SW480 (cell line): ENCODE data around the gene CREB1.

Experiments
- DNase-seq: peaks from one replicate; pipeline ENCODE4 v3.0.0-alpha.2; 2016; ENCODE audit warnings: low spot score

The CREB1 gene

DNA sequence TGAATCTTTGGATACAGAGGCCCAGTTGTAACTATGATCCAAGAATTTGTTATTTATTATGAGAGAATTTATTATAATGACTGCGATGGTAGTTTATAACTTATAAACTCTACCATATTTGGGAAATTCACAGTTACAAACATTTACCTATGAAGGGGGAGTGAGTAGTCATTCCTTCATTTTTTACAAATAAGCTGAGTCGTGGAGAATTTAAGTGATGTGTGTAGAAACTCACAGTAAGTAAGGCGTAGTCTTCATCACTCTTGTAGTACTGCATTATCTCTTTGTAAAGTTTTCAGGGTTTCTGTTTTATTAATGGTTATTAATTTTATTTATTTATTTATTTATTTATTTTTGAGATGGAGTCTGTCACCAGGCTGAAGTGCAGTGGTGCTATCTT lies 13.5 kb downstream of the CREB1 start:
- no peak for DNase-seq

DNA sequence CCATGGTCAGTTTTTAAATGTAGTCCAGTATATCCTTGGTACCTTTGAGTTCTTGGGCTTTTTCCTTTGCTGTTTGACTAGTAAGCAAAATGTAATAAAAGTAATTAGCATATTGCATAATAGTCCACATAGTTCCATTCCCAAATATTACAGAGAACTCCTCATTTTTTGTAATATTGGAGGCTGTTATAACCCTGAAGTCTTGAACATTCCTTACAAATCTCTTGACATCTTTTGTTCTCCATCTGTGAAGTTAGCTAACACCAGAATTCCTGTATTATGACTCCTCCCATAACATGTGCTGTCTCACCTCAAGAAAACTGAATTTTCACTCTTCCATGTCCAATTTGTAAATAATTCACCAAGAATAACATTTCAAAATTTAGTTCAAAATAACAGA lies 17.1 kb downstream of the CREB1 start:
- DNase-seq: no peak

DNA sequence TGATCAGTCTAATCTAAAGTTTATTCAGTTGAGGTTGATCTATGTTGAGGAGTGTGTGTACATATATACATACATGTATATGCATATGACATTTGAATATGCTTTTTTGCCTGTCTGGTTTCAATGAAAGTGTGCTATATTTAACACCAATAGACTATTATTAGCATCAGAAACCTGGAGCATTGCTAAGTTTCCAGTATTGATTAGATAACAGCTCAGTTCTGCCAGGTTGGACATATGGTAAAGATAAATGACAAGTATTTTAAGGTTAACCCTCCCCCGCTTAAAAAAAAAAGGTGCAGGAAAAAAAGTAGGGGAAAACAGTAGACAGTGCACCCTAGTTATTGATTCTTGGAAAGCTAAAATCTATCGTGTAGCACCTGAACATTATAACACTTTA lies 19.4 kb downstream of the CREB1 start:
- no peak for DNase-seq

DNA sequence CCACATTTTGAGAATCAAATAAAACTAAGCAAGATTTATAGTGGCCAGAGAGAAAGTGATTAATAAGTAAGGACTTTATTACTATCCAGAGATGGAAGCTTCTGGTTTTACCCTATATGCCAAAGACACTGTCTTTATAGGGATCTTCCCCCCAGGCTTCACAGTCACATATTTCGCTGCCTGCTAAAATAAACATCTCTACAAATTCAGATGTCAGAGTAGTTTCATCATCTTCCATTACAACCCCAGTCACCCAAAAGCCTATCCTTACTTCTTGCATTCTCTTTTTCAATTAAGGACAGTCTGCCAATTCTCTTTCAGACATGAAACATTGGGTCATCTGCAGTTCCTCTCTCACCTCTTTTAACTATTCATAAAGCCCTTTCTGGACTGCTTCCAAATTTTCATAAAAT lies 28.3 kb downstream of the CREB1 start:
- no peak for DNase-seq

DNA sequence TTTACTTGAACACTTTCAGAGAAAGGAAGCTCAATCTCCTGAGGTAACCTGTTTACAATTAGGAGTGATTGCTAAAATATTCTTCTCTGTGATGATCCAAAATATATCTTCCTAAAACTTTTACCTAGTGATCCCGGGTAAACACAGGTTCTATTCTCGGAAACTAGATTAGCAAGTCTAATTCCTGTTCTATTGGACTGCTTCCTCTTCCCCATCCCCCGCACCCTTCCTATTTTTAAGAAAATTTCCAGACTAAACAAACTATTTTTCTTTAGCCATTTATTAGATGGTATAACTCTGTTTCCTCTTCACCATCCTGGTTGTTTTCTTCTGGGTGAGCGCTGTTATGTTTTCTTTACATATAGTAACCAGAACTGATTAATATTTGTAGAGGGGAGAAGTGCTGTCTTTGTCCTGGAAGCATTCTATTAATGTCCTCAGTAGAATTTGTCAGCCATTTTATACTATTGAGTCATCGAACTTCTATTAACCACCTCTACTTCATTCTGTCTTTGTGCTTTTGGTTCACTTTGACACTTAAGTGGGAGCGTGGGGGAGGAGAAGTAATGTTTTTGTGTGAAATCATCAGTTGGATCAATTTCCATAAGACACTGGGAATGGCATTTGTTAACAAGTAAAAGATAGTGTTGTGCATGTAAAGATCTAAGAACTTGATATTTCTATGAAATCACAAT lies 31.8 kb downstream of the CREB1 start:
- no peak for DNase-seq

DNA sequence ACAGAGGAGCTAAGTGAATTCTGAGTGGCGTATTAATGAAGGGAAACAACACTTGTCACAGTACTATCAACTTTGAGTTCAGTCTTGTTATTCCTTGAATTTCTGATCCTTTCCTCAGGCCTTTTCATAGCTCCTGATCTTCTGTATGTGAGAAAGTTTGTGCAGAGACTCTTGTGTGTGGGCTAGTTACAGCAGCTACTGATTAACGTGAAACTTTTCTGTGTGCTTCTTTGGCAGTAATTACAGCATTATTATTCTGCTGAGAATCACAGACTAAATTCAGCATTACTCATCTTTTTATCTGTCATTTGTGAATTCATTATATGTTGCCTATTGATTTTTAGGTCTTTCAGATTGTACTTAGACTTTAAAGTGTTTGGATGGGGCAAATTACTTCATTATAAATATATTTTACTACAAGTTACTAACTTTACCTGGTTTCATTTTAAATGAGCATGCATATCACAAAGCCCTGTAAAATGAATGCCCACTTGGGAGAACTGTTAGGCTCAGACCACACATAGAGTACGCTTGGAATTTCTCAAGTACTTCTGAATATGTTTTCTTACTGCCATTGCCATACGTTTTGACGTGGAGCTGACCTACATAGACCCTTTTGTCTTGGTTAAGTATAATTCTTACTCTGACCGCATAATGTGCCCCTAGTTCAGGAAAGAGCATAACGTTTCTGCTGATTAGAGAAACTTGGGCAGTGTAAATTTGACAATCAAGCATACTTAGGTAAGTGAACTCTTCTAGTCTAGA lies 36.2 kb downstream of the CREB1 start:
- DNase-seq: no peak

DNA sequence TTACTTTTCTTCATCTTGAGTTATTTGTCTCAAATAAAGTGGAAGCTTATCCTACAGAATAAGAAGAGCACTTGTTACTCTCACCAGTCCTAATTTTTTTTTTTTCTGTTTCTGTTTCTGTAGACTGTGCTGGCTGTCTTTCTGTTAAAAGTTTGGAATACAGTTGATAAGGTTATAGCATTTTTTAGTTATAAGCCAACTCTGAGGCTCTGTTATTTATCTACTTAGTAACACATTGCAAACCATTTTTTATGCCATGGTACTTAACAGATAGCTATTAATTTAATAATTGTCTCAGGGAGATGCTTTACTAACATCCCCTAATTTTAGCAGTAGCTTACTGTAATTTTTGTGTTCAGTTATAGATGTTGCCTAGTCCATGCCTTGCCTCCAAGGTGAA lies 37.9 kb downstream of the CREB1 start:
- no peak for DNase-seq

DNA sequence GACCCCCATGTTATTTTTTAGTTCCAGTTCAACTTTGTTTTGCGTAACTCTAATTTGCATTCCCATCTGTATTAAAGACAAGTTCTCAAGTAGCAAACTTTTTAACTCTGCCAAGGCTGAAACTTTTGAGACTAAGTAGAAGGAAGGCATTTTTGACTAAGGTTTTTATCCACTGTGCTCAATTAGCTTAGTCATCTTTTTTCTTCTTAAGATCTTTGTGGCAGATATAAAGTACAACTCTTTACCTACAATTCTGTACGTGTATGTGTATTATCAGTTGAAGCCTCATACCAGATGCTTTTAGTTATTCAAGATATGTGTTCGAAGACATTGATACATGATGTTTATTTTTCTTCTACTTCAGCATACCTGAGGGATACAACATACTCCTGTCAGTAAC lies 41.6 kb downstream of the CREB1 start:
- no peak for DNase-seq

DNA sequence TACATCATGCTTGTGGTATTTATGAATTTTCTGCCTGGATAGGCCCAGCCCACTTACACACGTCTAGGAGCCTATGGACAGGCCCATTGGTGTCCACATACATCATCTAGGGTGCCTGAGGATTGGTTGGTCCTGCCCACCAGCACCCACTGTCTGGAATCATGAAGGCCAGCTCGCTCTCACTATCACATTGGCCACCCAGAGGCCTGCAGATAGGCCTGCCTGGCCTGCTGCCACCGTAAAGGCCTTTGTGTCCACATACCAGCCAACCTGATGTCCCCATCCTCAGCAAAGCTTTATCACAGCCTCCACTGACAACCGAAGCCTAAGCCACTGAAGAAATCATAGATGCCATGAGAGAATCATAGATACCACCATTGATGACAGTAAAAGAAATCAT lies 55.2 kb downstream of the CREB1 start:
- no peak for DNase-seq

DNA sequence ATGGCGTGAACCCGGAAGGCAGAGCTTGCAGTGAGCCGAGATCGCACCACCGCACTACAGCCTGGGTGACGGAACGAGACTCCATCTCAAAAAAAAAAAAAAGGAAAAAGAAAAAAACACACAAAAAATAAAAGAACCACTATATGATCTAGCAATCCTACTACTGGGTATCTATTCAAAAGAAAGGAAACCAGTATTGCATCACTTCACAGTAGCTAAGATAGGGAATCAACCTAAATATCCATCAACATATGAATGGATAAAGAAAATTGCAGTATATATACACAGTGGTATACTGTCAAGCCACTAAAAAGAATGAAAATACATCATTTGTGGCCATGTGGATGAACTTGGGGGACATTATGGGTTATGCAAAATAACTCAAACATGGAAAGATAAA lies 57.5 kb downstream of the CREB1 start:
- no peak for DNase-seq

DNA sequence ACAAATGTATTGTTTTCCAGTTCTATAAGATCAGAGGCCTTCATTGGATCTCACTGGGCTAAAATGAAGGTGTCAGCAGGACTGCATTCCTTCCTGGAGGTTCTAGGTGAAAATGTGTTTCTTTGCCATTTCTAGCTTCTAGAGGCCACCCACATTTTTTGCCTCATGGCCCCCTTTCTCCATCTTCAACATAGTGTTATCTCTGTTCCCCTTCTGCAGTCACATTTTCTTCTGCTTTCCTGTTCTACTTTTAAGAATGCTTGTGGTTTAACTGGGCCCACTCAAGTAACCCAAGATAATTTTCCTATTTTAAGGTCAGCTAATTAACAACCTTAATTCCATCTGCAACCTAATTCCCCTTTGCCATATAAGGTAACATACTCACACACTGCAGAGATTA lies 59.4 kb downstream of the CREB1 start:
- DNase-seq: no peak

DNA sequence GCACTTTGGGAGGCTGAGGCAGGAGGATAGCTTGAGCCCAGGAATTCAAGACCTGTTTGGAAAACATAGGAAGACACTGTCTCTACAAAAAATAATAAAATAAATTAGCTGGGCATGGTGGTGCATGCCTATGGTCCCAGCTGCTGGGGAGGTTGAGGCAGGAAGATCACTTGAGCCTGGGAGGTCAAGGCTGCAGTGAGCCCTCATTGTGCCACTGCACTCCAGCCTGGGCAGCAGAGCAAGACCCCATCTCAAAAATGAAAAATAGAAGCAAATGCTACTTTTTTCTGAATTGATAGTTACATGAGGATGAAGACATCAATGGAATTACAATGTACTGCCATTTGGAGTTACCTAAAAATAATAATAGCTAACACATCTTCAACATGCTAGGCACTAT lies 63.5 kb downstream of the CREB1 start:
- no peak for DNase-seq

DNA sequence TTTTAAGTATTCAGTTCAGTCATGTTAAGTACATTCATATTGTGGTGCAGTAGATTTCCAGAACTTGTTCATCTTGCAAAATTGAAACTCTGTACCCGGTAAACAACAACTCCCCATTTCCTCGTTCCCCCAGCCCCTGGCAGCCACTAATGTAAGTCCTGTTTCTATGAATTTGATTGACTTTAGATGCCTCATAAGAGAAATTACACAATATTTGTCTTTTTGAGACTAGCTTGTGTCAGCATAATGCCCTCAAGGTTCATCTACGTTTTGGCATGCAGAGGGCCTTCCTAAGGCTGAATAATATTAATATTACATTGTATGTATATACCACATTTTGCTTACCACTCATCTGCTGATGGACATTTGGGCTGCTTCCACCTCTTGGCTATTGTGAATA lies 64.5 kb downstream of the CREB1 start:
- DNase-seq: no peak

DNA sequence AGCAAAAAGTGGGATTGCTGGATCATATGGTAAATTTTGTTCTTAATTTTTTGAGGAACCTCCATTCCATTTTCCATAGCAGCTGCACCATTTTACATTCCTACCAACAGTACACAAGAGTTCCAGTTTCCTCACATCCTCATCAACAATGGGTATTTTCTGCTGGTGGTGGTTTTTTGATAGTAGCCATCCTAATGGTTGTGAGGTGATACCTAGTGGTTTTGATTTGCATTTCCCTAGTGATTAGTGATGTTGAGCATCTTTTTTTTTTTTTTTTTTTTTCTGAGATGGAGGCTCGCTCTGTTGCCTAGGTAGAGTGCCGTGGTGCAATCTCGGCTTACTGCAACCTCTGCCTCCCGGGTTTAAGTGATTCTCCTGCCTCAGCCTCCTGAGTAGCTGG lies 65.0 kb downstream of the CREB1 start:
- DNase-seq: no peak

DNA sequence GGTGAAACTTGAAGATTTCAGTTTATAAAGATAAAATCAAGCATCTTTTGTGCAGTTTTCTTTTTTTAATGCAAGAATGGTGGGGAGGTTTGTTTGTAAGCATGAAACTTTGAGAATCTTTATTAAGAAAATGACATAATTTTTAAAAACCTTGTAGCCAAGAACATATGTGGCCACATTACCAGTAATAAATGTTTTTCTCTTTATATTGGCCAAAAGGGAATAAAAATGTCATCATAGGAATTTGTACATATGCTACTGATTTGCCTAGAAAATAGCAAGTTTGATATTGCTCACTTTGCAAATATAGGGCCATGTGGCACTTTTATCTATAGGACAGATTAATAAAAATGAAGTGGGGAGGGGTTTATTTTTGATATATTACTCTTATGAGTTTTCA lies 69.9 kb downstream of the CREB1 start:
- DNase-seq: no peak

DNA sequence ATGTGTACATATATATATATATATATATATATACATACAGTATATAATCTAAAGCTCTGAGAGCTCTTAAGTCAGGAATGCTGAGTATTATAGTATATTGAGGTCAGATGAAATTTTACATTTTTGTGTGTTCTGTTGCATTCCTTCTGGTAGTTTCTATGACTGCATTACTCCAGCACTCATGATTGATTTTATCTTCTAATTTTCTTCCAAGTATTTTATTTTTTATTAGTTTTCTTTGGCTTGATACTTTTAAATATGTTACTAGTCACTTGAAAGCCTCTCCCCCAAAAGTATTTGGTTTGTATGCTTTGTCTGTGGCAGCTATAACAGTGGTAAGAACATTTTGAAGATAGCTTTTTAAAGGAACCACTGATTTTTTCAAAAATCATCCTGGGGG lies 70.5 kb downstream of the CREB1 start:
- no peak for DNase-seq

DNA sequence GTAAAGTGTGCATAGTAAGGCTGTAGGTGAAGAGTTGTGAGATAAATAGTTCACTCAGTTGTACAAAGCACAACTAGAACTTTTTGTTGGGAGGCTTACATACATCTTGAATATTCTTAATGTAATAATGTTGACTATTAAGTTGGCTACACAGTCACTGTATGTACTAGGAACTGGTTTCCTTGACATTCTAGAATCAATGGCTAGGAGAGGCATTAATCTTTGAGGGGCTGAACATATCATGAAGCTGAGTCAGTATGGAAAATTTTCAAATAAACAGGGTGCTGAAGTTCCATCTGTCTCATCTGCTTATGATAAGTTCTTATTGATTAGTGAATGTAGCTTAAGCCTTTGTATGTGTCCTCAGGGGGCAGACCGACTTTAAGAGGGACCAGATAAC lies 72.0 kb downstream of the CREB1 start:
- no peak for DNase-seq

DNA sequence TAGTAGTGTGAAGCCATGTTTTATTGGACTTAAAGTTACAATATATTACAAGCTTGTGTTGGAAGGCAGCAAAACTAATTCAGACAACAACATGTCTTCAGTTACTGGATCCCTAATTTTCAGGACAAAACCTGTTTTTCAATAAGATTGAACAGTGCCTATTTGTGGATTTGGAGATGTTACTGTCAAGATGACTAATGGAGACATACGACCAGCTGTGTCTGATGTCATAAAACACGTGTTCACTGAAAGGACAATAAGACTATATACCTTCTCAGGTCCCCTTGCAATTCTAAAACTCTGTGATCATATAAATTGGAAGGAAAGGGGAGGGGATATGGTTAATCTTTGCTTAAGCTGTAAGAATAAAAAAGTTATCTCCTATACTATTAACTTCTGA lies 73.7 kb downstream of the CREB1 start:
- no peak for DNase-seq

DNA sequence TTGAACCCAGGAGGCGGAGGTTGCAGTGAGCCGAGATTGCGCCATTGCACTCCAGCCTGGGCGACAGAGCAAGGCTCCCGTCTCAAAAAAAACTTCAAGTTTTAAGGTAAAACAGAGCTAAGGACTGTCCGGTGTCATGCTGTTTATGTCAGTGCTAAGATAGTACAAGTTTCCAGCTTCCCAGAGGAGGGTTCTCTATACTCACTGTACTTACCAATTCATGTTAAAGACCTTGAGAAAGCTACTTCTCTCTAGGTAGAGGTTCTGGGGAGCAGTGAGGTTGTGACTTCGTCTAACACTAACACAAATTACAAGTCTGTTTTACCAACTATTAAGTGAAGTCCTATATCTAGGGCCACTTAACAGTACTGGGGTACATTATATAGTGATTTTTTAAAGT lies 76.6 kb downstream of the CREB1 start:
- no peak for DNase-seq

DNA sequence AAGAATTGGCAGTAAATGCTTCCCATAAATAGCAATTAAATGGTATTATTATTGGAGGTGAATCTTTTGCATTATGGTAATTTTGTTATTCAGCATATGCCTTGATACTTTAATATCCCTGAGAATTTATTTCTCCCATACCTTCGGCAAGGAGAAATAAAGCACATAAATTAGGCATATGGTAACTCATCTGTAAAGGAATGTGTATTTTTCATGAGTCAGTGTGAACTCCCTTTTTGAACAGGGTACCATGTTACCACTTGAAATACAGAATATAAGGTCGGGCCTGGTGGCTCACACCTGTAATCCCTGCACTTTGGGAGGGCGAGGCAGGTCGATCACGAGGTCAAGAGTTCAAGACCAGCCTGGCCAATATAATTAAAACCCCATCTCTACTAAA lies 77.1 kb downstream of the CREB1 start:
- DNase-seq: no peak

DNA sequence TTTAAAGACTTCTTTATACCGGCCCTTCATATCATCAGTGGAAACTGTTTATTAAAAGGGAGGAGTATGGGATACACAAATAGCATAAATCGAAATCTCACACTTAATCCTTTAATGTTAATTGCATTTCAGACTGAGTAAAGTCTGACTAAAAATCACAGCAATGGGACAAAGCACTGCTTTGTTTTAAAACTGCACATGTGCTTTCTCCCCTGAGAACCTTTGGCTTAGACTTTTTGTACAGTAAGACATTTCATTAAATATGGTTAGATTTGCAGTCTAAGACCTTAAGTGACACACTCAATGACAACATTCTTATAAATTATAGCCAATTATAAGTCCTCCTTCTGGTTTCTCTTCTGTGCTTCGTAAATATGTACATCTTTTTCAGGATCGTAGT lies 83.0 kb downstream of the CREB1 start:
- no peak for DNase-seq

DNA sequence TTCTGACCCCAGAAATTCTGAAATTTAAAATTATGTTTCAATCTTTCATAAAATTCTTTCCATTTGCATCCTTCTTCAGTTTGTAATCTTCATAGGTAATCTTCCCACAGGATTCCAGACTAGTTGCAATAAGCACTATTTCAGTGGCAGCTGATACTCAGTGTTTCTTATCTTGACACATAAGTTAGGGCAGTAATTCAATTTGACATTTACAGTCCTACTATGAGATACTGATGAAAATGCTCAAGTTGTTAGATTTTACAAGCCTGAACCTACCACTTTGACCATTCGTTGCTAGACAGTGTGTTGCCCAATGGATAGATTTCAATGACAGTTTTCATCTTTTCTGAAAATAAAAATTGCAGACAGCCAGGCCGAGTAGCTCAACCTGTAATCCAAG lies 85.1 kb downstream of the CREB1 start:
- no peak for DNase-seq

DNA sequence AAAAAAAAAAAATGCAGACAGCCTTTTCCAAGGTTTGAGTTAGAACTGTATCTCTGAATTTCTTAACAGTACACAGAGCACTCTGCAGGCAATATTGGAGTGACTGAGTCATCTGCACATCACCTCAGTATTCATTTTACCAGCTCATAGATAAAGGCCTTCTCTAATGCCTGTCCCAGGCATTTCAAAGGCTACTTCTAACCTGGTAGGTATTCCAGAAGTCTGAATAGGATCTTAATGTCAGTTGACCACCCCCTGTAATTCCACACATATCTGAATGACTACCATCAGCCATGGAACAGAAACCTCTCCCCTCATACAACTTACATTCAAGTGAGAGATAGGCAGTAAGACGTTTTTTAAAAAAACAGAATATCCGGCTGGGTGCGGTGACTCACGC lies 86.4 kb downstream of the CREB1 start:
- no peak for DNase-seq

DNA sequence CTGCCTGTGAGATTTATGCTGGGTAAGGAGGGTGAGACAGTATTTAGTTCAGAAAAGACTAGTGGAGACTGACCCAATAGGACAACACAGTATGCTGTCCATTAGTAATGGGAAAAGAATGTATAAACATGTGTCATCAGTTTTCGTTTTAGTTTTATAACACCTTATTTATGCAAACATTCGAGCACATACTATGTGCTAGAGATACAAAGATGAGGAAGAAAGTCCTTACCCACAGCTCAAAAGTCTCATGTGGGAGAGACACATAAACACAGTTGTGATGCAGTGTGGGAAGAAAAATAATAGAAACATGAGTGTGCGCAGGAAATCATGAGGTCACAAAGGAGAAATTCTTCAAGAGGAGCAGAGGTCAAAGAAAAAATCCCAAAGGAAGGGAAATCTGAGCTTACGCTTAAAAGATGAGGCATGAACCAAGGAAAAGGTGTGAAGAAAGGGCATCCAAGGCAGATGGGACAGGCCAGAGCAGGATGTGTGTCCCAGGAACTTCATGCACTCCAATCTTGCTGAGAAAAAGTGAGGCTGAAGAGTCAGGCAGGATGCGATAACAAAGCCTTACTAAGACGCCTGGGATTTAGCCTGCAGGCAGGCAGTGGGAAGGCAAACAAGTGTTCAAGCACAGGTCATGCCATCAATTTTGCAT lies 87.4 kb downstream of the CREB1 start:
- DNase-seq: peak; percentile 32
